Neural cell (in vitro differentiated cells): ENCODE data around the gene RND2. TPM values are rescaled to one million over a fixed set of nuclear protein-coding genes. Genes with fewer than 3 reads are reported as not detected.

Experiments used
- H2AFZ ChIP-seq: fragments of 200-600, 300-800 bp; sonication (generic), shearing (Covaris generic); 2 replicates; pipeline ENCODE4 v1.6.0; 2014; ENCODE audit warnings: low read depth, mild to moderate bottlenecking, antibody characterized with exemption, low read length, moderate library complexity
- H3F3A ChIP-seq: fragments of 200-600 bp; shearing (Covaris generic); 2 replicates; pipeline ENCODE4 v1.6.1; 2016; ENCODE audit warnings: mild to moderate bottlenecking, moderate library complexity, mixed read lengths, antibody characterized with exemption, low read length; ENCODE audit not compliant: insufficient read depth, poor library complexity, severe bottlenecking
- H3K27ac ChIP-seq: fragments of 200-600, 300-800 bp; sonication (generic), shearing (Covaris generic); 2 replicates; pipeline ENCODE4 v1.5.1; 2014; ENCODE audit warnings: mild to moderate bottlenecking, low read length, moderate library complexity
- H3K27me3 ChIP-seq: fragments of 300-800, 200-600 bp; sonication (generic), shearing (Covaris generic); 2 replicates; pipeline ENCODE4 v1.6.0; 2014; ENCODE audit warnings: mild to moderate bottlenecking, low read depth, low read length, moderate library complexity; ENCODE audit not compliant: insufficient read depth
- H3K36me3 ChIP-seq: fragments of 300-800, 200-600 bp; sonication (generic), shearing (Covaris generic); 2 replicates; pipeline ENCODE4 v1.5.1; 2014; ENCODE audit warnings: mild to moderate bottlenecking, antibody characterized with exemption, low read length, moderate library complexity; ENCODE audit not compliant: insufficient read depth
- H3K4me2 ChIP-seq: fragments of 300-800, 200-600 bp; sonication (generic), shearing (Covaris generic); 2 replicates; pipeline ENCODE4 v1.6.0; 2014; ENCODE audit warnings: mild to moderate bottlenecking, low read length
- H3K4me3 ChIP-seq: fragments of 300-800, 200-600 bp; sonication (generic), shearing (Covaris generic); 2 replicates; pipeline ENCODE4 v1.5.1; 2014; ENCODE audit warnings: mild to moderate bottlenecking, low read length, moderate library complexity
- H3K79me2 ChIP-seq: fragments of 200-600 bp; shearing (Covaris generic); replicated peaks from 2 replicates; pipeline ENCODE4 v1.6.0; 2014; ENCODE audit warnings: mild to moderate bottlenecking, low read length, moderate library complexity; ENCODE audit not compliant: insufficient read depth
- H3K9ac ChIP-seq: fragments of 300-800, 200-600 bp; sonication (generic), shearing (Covaris generic); 2 replicates; pipeline ENCODE4 v1.6.1; 2016; ENCODE audit warnings: mild to moderate bottlenecking, low read length, mixed read lengths
- H3K9me2 ChIP-seq: fragments of 200-600 bp; shearing (Covaris generic); 2 replicates; pipeline ENCODE4 v1.6.1; 2016; ENCODE audit warnings: mild to moderate bottlenecking, low read length, mixed read lengths; ENCODE audit not compliant: insufficient read depth
- H3K9me3 ChIP-seq: fragments of 200-600, 300-800 bp; sonication (generic), shearing (Covaris generic); 2 replicates; pipeline ENCODE4 v1.6.1; 2016; ENCODE audit warnings: mild to moderate bottlenecking, mixed run types, low read length, moderate library complexity, mixed read lengths
- H4K20me1 ChIP-seq: fragments of 200-600 bp; shearing (Covaris generic); 2 replicates; pipeline ENCODE4 v1.6.1; 2016; ENCODE audit warnings: mild to moderate bottlenecking, mixed run types; ENCODE audit not compliant: insufficient read depth
- CTCF ChIP-seq: fragments of 450-650 bp; IDR thresholded peaks from 2 replicates; pipeline ENCODE4 v1.5.1; 2014; ENCODE audit warnings: antibody characterized with exemption, mild to moderate bottlenecking, moderate library complexity; ENCODE audit not compliant: poor library complexity, severe bottlenecking
- EP300 ChIP-seq: fragments of 450-650 bp; conservative IDR thresholded peaks from 2 replicates; pipeline ENCODE4 v1.6.1; 2014; ENCODE audit warnings: antibody characterized with exemption, mild to moderate bottlenecking, moderate library complexity; ENCODE audit not compliant: poor library complexity, severe bottlenecking
- EZH2 ChIP-seq: fragments of 200-600, 300-800 bp; shearing (Covaris generic), sonication (generic); IDR thresholded peaks from 2 replicates; pipeline ENCODE4 v1.6.1; 2014; ENCODE audit warnings: antibody characterized with exemption, low read length, borderline replicate concordance, mild to moderate bottlenecking; ENCODE audit not compliant: insufficient read depth, poor library complexity, severe bottlenecking
- MXI1 ChIP-seq: fragments of 450-650 bp; conservative IDR thresholded peaks from 2 replicates; pipeline ENCODE4 v1.6.1; 2014; ENCODE audit warnings: antibody characterized with exemption, mild to moderate bottlenecking; ENCODE audit not compliant: poor library complexity, severe bottlenecking
- POLR2AphosphoS5 ChIP-seq: IDR thresholded peaks from 2 replicates; pipeline ENCODE4 v1.6.1; 2012
- RAD21 ChIP-seq: fragments of 450-650 bp; conservative IDR thresholded peaks from 2 replicates; pipeline ENCODE4 v1.6.1; 2014; ENCODE audit warnings: antibody characterized with exemption, mild to moderate bottlenecking, moderate library complexity
- REST ChIP-seq: IDR thresholded peaks from 2 replicates; pipeline ENCODE4 v1.6.1; 2012; ENCODE audit warnings: borderline replicate concordance
- SMC3 ChIP-seq: fragments of 450-650 bp; conservative IDR thresholded peaks from 2 replicates; pipeline ENCODE4 v1.6.1; 2014; ENCODE audit warnings: antibody characterized with exemption, mild to moderate bottlenecking, moderate library complexity; ENCODE audit not compliant: poor library complexity
- TAF1 ChIP-seq: IDR thresholded peaks from 2 replicates; pipeline ENCODE4 v1.6.1; 2012; ENCODE audit warnings: low read depth
- polyA plus RNA-seq: library from polyadenylated mRNA; depleted of rRNA; stranded (reverse); fragments of >200 nt; gene quantifications from 2 replicates; pipeline ENCODE4 v1.2.3, GENCODE V29; 2014

The RND2 gene
- polyA plus RNA-seq, 1 donor from 2014 or later, result 43.8 TPM

GRCh38 chr17:43019418-43019817 is 5.6 kb upstream of the RND2 start:
- Histone ChIP-seq H3K27me3 (no peaks in the 10 kb centered on the region), H3K79me2 (peaks cover 63% of the 10 kb centered on the region), H2AFZ (no peak overlapping the region), H3K36me3 (no peaks in the 10 kb centered on the region), H3F3A (peaks cover 7% of the 10 kb centered on the region), H4K20me1 (peaks cover 4% of the 10 kb centered on the region), H3K4me3 (peak overlapping the region; percentile 80), H3K9me2 (no peaks in the 10 kb centered on the region), H3K4me2 (peak overlapping the region; percentile 81), H3K9me3 (no peaks in the 10 kb centered on the region), H3K9ac (peak overlapping the region; percentile 49), H3K27ac (peak overlapping the region; percentile 95)
- TF ChIP-seq TAF1 (no peak), EZH2 (no peak), SMC3 (no peak), REST (no peak), EP300 (no peak), CTCF (no peak), RAD21 (no peak), MXI1 (no peak), POLR2AphosphoS5 (no peak)

GRCh38 chr17:43020030-43020621 is 4.9 kb upstream of the RND2 start:
- peaks cover 63% of the 10 kb centered on the region for H3K79me2 ChIP-seq
- no peaks in the 10 kb centered on the region for H3K9me3 ChIP-seq
- no peaks in the 10 kb centered on the region for H3K27me3 ChIP-seq
- peak overlapping the region; percentile 80 for H3K4me3 ChIP-seq
- H3K4me2 ChIP-seq, result peak overlapping the region; percentile 81
- no peak for TF ChIP-seq EP300
- no peak for TF ChIP-seq MXI1
- H3K27ac ChIP-seq, result peak overlapping the region; percentile 95
- H3K9me2 ChIP-seq, result no peaks in the 10 kb centered on the region
- H3K36me3 ChIP-seq, result no peaks in the 10 kb centered on the region
- H3K9ac ChIP-seq, result peak overlapping the region; percentile 49
- no peak overlapping the region for H2AFZ ChIP-seq
- H4K20me1 ChIP-seq, result peaks cover 4% of the 10 kb centered on the region
- H3F3A ChIP-seq, result peaks cover 5% of the 10 kb centered on the region
